ENCODE data around the gene NDST4.

- TF ChIP-seq MAX (IDR thresholded peaks at IDR 0.05) (no peak), SAFB2 (CRISPR knock-in tag; IDR thresholded peaks at IDR 0.05; ENCODE audit: borderline replicate concordance, low read depth) (no peak), TCF7L2 (IDR thresholded peaks at IDR 0.05; ENCODE audit: low read depth, low read length) (no peak), EP300 (IDR thresholded peaks at IDR 0.05; ENCODE audit: low read depth in 2 of 2, low read length in 2 of 2) (no peak), EP300 (CRISPR knock-in tag; IDR thresholded peaks at IDR 0.05; ENCODE audit: borderline replicate concordance) (no peak), CBFB (CRISPR knock-in tag; IDR thresholded peaks at IDR 0.05) (no peak), RAD51 (IDR thresholded peaks at IDR 0.05; ENCODE audit: borderline replicate concordance) (no peak), KLF13 (CRISPR knock-in tag; IDR thresholded peaks at IDR 0.05) (no peak), SP1 (IDR thresholded peaks at IDR 0.05) (no peak), SP1 (CRISPR knock-in tag; IDR thresholded peaks at IDR 0.05) (no peak), ELF4 (CRISPR knock-in tag; IDR thresholded peaks at IDR 0.05; ENCODE audit: borderline replicate concordance) (no peak), MAZ (IDR thresholded peaks at IDR 0.05; ENCODE audit: borderline replicate concordance, low read depth, low read length) (no peak), MAZ (CRISPR knock-in tag; IDR thresholded peaks at IDR 0.05; ENCODE audit: low read depth) (no peak), BCL3 (CRISPR knock-in tag; IDR thresholded peaks at IDR 0.05) (no peak), CHD2 (IDR thresholded peaks at IDR 0.05; ENCODE audit: low read depth, low read length) (no peak), ZBTB42 (CRISPR knock-in tag; IDR thresholded peaks at IDR 0.05) (no peak)
- TF ChIP-seq, protein P1, sequence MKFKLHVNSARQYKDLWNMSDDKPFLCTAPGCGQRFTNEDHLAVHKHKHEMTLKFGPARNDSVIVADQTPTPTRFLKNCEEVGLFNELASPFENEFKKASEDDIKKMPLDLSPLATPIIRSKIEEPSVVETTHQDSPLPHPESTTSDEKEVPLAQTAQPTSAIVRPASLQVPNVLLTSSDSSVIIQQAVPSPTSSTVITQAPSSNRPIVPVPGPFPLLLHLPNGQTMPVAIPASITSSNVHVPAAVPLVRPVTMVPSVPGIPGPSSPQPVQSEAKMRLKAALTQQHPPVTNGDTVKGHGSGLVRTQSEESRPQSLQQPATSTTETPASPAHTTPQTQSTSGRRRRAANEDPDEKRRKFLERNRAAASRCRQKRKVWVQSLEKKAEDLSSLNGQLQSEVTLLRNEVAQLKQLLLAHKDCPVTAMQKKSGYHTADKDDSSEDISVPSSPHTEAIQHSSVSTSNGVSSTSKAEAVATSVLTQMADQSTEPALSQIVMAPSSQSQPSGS (CRISPR knock-in tag; IDR thresholded peaks at IDR 0.05) = no peak
Observed at GRCh38 chr4:114879916-114880669, 233.3 kb downstream of the NDST4 start.
